Measurements from ENCODE around the gene TTC16. TPM values are rescaled to one million over a fixed set of nuclear protein-coding genes. Genes with fewer than 3 reads are reported as not detected.

Gene TTC16
- total and polyA plus RNA-seq, 4 donors, result 0.02 to 0.08 TPM; not detected in 2

DNA sequence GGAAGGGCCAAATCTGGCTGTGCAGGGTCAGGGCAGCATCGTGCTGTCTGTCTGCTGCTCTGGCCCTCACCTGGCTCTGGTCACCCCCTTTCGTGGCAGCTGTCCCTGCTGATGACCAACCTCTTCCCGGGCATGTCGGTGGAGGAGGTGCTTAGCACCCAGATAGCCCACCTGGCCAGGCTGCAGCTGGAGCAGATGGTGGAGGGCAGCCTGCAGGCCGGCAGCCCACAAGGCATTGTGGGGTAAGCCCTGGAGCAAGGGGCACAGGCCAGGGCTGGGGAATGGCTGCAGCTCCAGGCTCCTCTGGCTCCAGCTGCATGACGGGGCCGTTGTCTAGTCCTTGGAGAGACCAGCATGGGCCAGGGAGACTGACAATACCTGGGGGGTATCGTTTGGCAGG, 11.0 kb downstream of the TTC16 start:
- Histone ChIP-seq H3K9ac (ENCODE audit: low read depth in 1 of 2, low read length in 2 of 2) (no peak overlapping the region), H3K9me3 (ENCODE audit: control insufficient read depth in 4 of 4, low read length in 3 of 4) (no peaks in the 10 kb centered on the region), H3K4me1 (ENCODE audit: control insufficient read depth in 4 of 4, insufficient read depth in 4 of 4, low read length in 3 of 4) (peaks cover 0 to 5% (median 1%) of the 10 kb centered on the region in 4 donors), H3K27me3 (ENCODE audit: control insufficient read depth in 4 of 4, insufficient read depth in 4 of 4, low read length in 3 of 4) (no peaks in the 10 kb centered on the region), H3K27ac (ENCODE audit: low read depth in 1 of 2, low read length in 2 of 2) (no peak overlapping the region), H3K36me3 (ENCODE audit: control insufficient read depth in 4 of 4, insufficient read depth in 3 of 4, low read depth in 1 of 4, low read length in 3 of 4) (peaks cover 0 to 3% (median 1%) of the 10 kb centered on the region in 4 donors), H3K4me3 (ENCODE audit: low read depth in 1 of 3, low read length in 3 of 3) (no peak overlapping the region)
- TF ChIP-seq, protein P1, sequence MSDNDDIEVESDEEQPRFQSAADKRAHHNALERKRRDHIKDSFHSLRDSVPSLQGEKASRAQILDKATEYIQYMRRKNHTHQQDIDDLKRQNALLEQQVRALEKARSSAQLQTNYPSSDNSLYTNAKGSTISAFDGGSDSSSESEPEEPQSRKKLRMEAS (IDR thresholded peaks at IDR 0.05), result no peak
- TF ChIP-seq REST (IDR thresholded peaks at IDR 0.05) (no peak), ZBTB33 (IDR thresholded peaks at IDR 0.05) (no peak), YY1 (IDR thresholded peaks at IDR 0.05) (no peak), SP1 (IDR thresholded peaks at IDR 0.05) (no peak), NR2F2 (IDR thresholded peaks at IDR 0.05) (no peak), GABPA (IDR thresholded peaks at IDR 0.05 in 1 of 2, conservative IDR thresholded peaks at IDR 0.05 in 1 of 2) (no peak), RAD21 (IDR thresholded peaks at IDR 0.05) (no peak), FOXA1 (IDR thresholded peaks at IDR 0.05) (no peak), HNF4G (IDR thresholded peaks at IDR 0.05) (no peak), HNF4A (conservative IDR thresholded peaks at IDR 0.05) (no peak), JUND (IDR thresholded peaks at IDR 0.05) (no peak), EGR1 (IDR thresholded peaks at IDR 0.05; ENCODE audit: low read depth in 2 of 2) (no peak), FOXA2 (IDR thresholded peaks at IDR 0.05) (no peak), RXRA (IDR thresholded peaks at IDR 0.05) (no peak)
- TF ChIP-seq, protein P2, sequence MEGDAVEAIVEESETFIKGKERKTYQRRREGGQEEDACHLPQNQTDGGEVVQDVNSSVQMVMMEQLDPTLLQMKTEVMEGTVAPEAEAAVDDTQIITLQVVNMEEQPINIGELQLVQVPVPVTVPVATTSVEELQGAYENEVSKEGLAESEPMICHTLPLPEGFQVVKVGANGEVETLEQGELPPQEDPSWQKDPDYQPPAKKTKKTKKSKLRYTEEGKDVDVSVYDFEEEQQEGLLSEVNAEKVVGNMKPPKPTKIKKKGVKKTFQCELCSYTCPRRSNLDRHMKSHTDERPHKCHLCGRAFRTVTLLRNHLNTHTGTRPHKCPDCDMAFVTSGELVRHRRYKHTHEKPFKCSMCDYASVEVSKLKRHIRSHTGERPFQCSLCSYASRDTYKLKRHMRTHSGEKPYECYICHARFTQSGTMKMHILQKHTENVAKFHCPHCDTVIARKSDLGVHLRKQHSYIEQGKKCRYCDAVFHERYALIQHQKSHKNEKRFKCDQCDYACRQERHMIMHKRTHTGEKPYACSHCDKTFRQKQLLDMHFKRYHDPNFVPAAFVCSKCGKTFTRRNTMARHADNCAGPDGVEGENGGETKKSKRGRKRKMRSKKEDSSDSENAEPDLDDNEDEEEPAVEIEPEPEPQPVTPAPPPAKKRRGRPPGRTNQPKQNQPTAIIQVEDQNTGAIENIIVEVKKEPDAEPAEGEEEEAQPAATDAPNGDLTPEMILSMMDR (IDR thresholded peaks at IDR 0.05; ENCODE audit: low read depth, low read length, missing input control), result no peak
- no peak for DNase-seq (ENCODE audit: low spot score)
- WGBS, result 83% methylated on average over 8 of the region's 8 CpGs

DNA sequence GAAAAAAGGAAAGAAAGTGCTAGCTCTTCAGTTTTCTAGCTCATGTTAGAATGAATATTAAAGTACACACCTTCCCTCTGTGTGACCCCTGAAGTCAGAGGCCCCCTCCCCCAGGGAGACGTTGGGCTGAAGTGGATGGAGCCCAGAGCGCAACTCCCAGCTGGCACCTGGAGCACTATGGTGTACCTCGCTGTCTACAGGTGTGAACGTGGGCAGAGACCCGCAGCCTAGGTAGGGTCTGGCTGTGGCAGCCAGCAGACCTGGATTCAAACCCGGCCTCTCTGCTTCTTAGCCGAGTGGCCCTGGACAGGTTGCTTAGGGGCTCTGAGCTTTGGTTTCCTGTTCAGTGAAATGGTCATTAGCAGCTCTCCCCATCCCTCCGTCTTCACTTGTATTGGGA, 12.9 kb downstream of the TTC16 start:
- Histone ChIP-seq H3K4me1 (ENCODE audit: control insufficient read depth in 4 of 4, insufficient read depth in 4 of 4, low read length in 3 of 4) (peaks cover 0 to 5% (median 1%) of the 10 kb centered on the region in 4 donors), H3K27me3 (ENCODE audit: control insufficient read depth in 4 of 4, insufficient read depth in 4 of 4, low read length in 3 of 4) (no peaks in the 10 kb centered on the region), H3K27ac (ENCODE audit: low read depth in 1 of 2, low read length in 2 of 2) (no peak overlapping the region), H3K36me3 (ENCODE audit: control insufficient read depth in 4 of 4, insufficient read depth in 3 of 4, low read depth in 1 of 4, low read length in 3 of 4) (peaks cover 0 to 3% (median 1%) of the 10 kb centered on the region in 4 donors), H3K9ac (ENCODE audit: low read depth in 1 of 2, low read length in 2 of 2) (no peak overlapping the region), H3K9me3 (ENCODE audit: control insufficient read depth in 4 of 4, low read length in 3 of 4) (no peaks in the 10 kb centered on the region), H3K4me3 (ENCODE audit: low read depth in 1 of 3, low read length in 3 of 3) (no peak overlapping the region)
- no peak for DNase-seq (ENCODE audit: low spot score)
- TF ChIP-seq, protein P1 (IDR thresholded peaks at IDR 0.05), result no peak
- TF ChIP-seq ZBTB33 (IDR thresholded peaks at IDR 0.05), result no peak
- TF ChIP-seq ATF3 (IDR thresholded peaks at IDR 0.05), result no peak
- no peak for TF ChIP-seq NR2F2 (IDR thresholded peaks at IDR 0.05)
- 93% methylated on average over 8 of the region's 8 CpGs for WGBS
